HepG2 (cell line): ENCODE measurements around the gene MADD. TPM values are rescaled to one million over a fixed set of nuclear protein-coding genes. Genes with fewer than 3 reads are reported as not detected.

ENCODE experiments used
- ATAC-seq: fragments of 200-7000 bp; cut with Tn5 transposase; 3 replicates; pipeline ENCODE4 v1.9.1; 2020; ENCODE audit warnings: mild to moderate bottlenecking, moderate library complexity
- BruUV-seq: library from RNA; stranded (reverse); fragments of 400-500 nt; replicated peaks from 2 replicates; lab custom pipeline; 2021; lab: Mats Ljungman, UMichigan
- CTCF ChIA-PET: fragments of 300-600 bp; formaldehyde crosslinking; extraction: SDS; loops from one replicate; lab custom pipeline; 2021; ENCODE audit warnings: low total read pairs, inconsistent platforms, low intra/inter-chr PET ratio; lab: Yijun Ruan, JAX
- POLR2A ChIA-PET: fragments of 350-600 bp; sonication (Branson Sonifier 250); formaldehyde crosslinking; loops from one replicate; lab custom pipeline; 2020; ENCODE audit warnings: antibody characterized with exemption, inconsistent platforms; lab: Yijun Ruan, JAX
- DNase-seq: peaks from one replicate; pipeline ENCODE4 v3.0.0-alpha.2; 2015; ENCODE audit warnings: low spot score
- FAIRE-seq: peaks from 3 replicates; lab custom pipeline; 2011; peaks lifted over from hg19 to GRCh38; lab: Jason Lieb, UNC
- H2AFZ ChIP-seq: one replicate; pipeline ENCODE4 v1.6.1; 2011; ENCODE audit warnings: low read length, inconsistent platforms
- H3K27ac ChIP-seq: fragments of 300-600 bp; 3 replicates; pipeline ENCODE4 v1.8.0; 2011; ENCODE audit warnings: mixed run types, mild to moderate bottlenecking, mixed read lengths, low read length, inconsistent platforms; ENCODE audit not compliant: insufficient read depth; ENCODE audit errors: extremely low read length
- H3K27me3 ChIP-seq, 2 experiments: fragments of 200-600 bp in 1 of 2; 2 replicates in 1 of 2; 3 replicates in 1 of 2; pipeline versions ENCODE4 v1.6.0 to v1.8.0; 2011; ENCODE audit warnings: low read length in 2 of 2, mild to moderate bottlenecking in 2 of 2, moderate library complexity in 2 of 2, inconsistent platforms in 1 of 2; ENCODE audit not compliant: insufficient read depth in 2 of 2, control insufficient read depth in 1 of 2
- H3K36me3 ChIP-seq, 2 experiments: fragments of 200-600 bp in 1 of 2; replicated peaks in 1 of 2; 2 replicates in 1 of 2; 3 replicates in 1 of 2; pipeline versions ENCODE4 v1.5.1 to v1.8.0; 2011; ENCODE audit warnings: low read length in 2 of 2, inconsistent platforms in 1 of 2; ENCODE audit not compliant: insufficient read depth in 2 of 2, control insufficient read depth in 1 of 2
- H3K4me1 ChIP-seq: 2 replicates; pipeline ENCODE4 v1.5.1; 2012; ENCODE audit warnings: low read length, inconsistent platforms; ENCODE audit not compliant: insufficient read depth
- H3K4me2 ChIP-seq: 2 replicates; pipeline ENCODE4 v1.6.0; 2011; ENCODE audit warnings: low read depth, low read length, inconsistent platforms
- H3K4me3 ChIP-seq, 3 experiments: fragments of 200-600 bp in 1 of 3; sonication (generic), shearing (Covaris generic) in 1 of 3; replicated peaks in 1 of 3; 2 replicates each; pipeline ENCODE4 v1.5.1; 2011 to 2016; ENCODE audit warnings: low read length in 3 of 3, inconsistent platforms in 2 of 3, low read depth in 2 of 3, mild to moderate bottlenecking in 2 of 3, control low read depth in 1 of 3, mixed read lengths in 1 of 3; ENCODE audit not compliant: insufficient read depth in 1 of 3
- H3K79me2 ChIP-seq: one replicate; pipeline ENCODE4 v1.6.1; 2011; ENCODE audit warnings: low read length, inconsistent platforms; ENCODE audit not compliant: insufficient read depth
- H3K9ac ChIP-seq: 2 replicates; pipeline ENCODE4 v1.6.0; 2011; ENCODE audit warnings: mild to moderate bottlenecking, low read depth, low read length, inconsistent platforms; ENCODE audit not compliant: insufficient read depth
- H3K9me3 ChIP-seq: 2 replicates; pipeline ENCODE4 v1.5.1; 2012; ENCODE audit warnings: mild to moderate bottlenecking, low read length
- H4K20me1 ChIP-seq: 2 replicates; pipeline ENCODE4 v1.6.0; 2011; ENCODE audit warnings: inconsistent platforms, mild to moderate bottlenecking, low read length, moderate library complexity; ENCODE audit not compliant: insufficient read depth
- IRF2 ChIP-seq: IDR thresholded peaks from 2 replicates; pipeline ENCODE4 v1.6.1; 2018; ENCODE audit warnings: missing genetic modification reagents, missing compliant biosample characterization
- KDM2A ChIP-seq: sonication (generic); formaldehyde crosslinking; IDR thresholded peaks from 2 replicates; pipeline ENCODE4 v1.4.0; 2020; ENCODE audit warnings: low read depth, missing genetic modification reagents, borderline replicate concordance
- KLF9 ChIP-seq: IDR thresholded peaks from 2 replicates; pipeline ENCODE4 v1.6.1; 2016; ENCODE audit warnings: low read depth
- NR2F2 ChIP-seq: IDR thresholded peaks from 2 replicates; pipeline ENCODE4 v1.6.1; 2012; ENCODE audit warnings: low read depth, inconsistent platforms, borderline replicate concordance
- SRY ChIP-seq: sonication (generic); formaldehyde crosslinking; IDR thresholded peaks from 2 replicates; pipeline ENCODE4 v1.8.0; 2022; ENCODE audit warnings: mild to moderate bottlenecking, missing genetic modification reagents
- TRIM22 ChIP-seq: fragments of 450-650 bp; IDR thresholded peaks from 2 replicates; pipeline ENCODE4 v1.6.1; 2017
- ZFP91 ChIP-seq: sonication (generic); formaldehyde crosslinking; IDR thresholded peaks from 2 replicates; pipeline ENCODE4 v1.9.0; 2022; ENCODE audit warnings: missing genetic modification reagents, mild to moderate bottlenecking, borderline replicate concordance
- ZNF18 ChIP-seq: sonication (generic); formaldehyde crosslinking; IDR thresholded peaks from 2 replicates; pipeline ENCODE4 v1.8.0; 2022; ENCODE audit warnings: mild to moderate bottlenecking, missing genetic modification reagents; ENCODE audit not compliant: insufficient replicate concordance
- ZNF205 ChIP-seq: IDR thresholded peaks from 2 replicates; pipeline ENCODE4 v1.6.1; 2018; ENCODE audit warnings: missing biosample characterization, missing genetic modification reagents
- ZNF263 ChIP-seq: sonication (generic); formaldehyde crosslinking; IDR thresholded peaks from 2 replicates; pipeline ENCODE4 v1.4.0; 2020; ENCODE audit warnings: missing genetic modification reagents
- ZNF446 ChIP-seq: sonication (generic); formaldehyde crosslinking; IDR thresholded peaks from 2 replicates; pipeline ENCODE4 v1.5.0; 2020; ENCODE audit warnings: mild to moderate bottlenecking, missing genetic modification reagents
- WGBS: methylation state at CpG from one replicate; pipeline ENCODE4 v1.1.6; 2017; ENCODE audit warnings: low lambda C conversion rate; 5-methylcytosine and 5-hydroxymethylcytosine counted together
- in situ Hi-C: cut with HindIII; loops from 2 replicates; pipeline ENCODE4 v1.10.0; 2017; ENCODE audit warnings: low pct_unique_long_range_greater_than_20kb; ENCODE audit not compliant: extremely low pct_ligation_motif_present
- intact Hi-C: fragments of 100-400 bp; cut with micrococcal nuclease; formaldehyde crosslinking; loops from one replicate; pipeline ENCODE4 v1.10.0; 2022; ENCODE audit not compliant: unreplicated experiment
- polyA plus RNA-seq, 8 experiments: library from polyadenylated mRNA; depleted of rRNA in 3 of 8; stranded (reverse) in 7 of 8; unstranded in 1 of 8; fragments of >200 nt; fragmentation: Illumina TruSeq in 4 of 8; extraction: Trizol in 4 of 8; gene quantifications; 2 replicates each; pipeline versions ENCODE4 v1.2.1 to v1.2.3, GENCODE V29; 2011 to 2016; ENCODE audit warnings: low read depth in 4 of 8, missing spikeins in 1 of 8, mixed read lengths in 1 of 8; ENCODE audit not compliant: insufficient read depth in 1 of 8
- total RNA-seq, 5 experiments: library from RNA; depleted of rRNA; stranded (reverse); fragments of >200 nt; fragmentation: Illumina TruSeq; extraction: Trizol; gene quantifications; 2 replicates each; pipeline ENCODE4 v1.2.3, GENCODE V29; 2016; ENCODE audit warnings: low read depth in 1 of 5
- TF ChIP-seq, protein P1 (sequence below): sonication (generic); formaldehyde crosslinking; IDR thresholded peaks from 2 replicates; pipeline ENCODE4 v1.4.0; 2020; ENCODE audit warnings: missing genetic modification reagents, mild to moderate bottlenecking, borderline replicate concordance
- TF ChIP-seq, protein P2 (sequence below): sonication (generic); formaldehyde crosslinking; IDR thresholded peaks from 2 replicates; pipeline ENCODE4 v1.4.0; 2020; ENCODE audit warnings: missing genetic modification reagents; ENCODE audit errors: not compliant biosample characterization

MADD gene
- total and polyA plus RNA-seq, 2 of the 13 experiments (the other 11 are each of a cell fraction or from before 2014, with no cell fraction given): 18.0 to 29.2 TPM

DNA sequence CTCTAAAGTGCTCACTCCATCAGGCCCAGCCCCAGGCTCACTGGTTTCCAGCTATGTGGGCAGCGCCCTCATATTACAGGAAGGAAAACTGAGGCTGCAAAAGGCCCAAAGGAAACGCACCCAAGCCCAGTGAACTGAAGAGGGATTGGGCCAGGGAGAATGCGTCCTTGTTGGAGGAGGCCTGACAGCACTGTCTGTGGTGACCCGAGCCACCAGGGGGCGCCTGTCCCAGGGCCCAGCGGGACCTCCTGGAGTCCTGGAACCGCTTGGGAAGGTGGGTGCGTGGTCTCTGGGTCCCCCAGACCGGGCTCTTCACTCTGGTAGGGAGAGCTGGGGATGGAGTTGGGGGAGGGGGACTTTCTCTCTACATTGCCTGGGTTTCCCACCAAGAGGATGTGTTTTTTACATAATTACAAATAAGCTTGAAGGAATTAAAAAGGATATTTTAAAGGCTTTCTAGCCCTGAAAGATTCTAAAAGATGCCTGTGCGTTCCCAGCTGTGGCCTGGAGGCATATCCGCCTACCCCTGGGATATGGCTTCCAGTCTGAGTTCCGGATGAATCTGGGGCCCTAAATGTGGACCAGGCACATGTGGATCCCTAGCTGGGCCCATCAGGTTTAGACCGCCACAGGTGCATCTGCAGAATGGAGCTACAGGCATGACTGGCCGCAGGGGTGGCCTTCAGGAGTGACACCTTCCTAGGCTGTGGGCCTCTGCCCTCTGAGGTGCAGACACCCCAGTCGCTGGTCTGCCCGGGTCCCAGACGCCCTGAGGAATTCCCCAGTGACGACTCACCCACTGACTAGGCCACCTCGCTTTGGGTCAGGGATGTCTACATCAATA is 104.2 kb downstream of the MADD start:
- CTCF ChIA-PET: interaction anchor here (1.1 to 3.0 kb wide), 3 partner anchors 24 to 80 kb away, joined by 3 to 35 read pairs (median 9); partner anchors contain the start of gene SLC39A13
- intact Hi-C loops (loop anchor here (1.0 to 5.0 kb wide), 3 partner anchors 34 to 478 kb away; partner anchors contain the start of gene SLC39A13), in situ Hi-C loops (loop anchor here (5.0 to 10.0 kb wide), 2 partner anchors 33 to 81 kb away; partner anchors contain the start of gene SLC39A13)
- FAIRE-seq (peak; percentile 83), ATAC-seq (peak; percentile 93), DNase-seq (peak; percentile 60)
- Histone ChIP-seq H3K27me3 (peaks cover 2% of the 10 kb centered on the region in 2 experiments; a peak in 1 of 5 replicates), H3K36me3 (no peaks in the 10 kb centered on the region), H3K9ac (no peak overlapping the region), H3K4me3 (no peak overlapping the region), H3K4me1 (peaks cover 12% of the 10 kb centered on the region; the same call in 1 of the 2 replicates), H3K27ac (no peak overlapping the region), H4K20me1 (no peaks in the 10 kb centered on the region), H3K4me2 (peak overlapping the region; percentile 21; the same call in 1 of the 2 replicates), H2AFZ (no peak overlapping the region), H3K9me3 (no peaks in the 10 kb centered on the region), H3K79me2 (no peaks in the 10 kb centered on the region)
- WGBS: 3% methylated on average over 6 of the region's 19 CpGs
- BruUV-seq: no TSS peak
- POLR2A ChIA-PET: interaction anchor here (1.2 kb wide), 1 partner anchor 19 kb away, joined by 3 read pairs; no protein-coding TSS in a partner anchor
- TF ChIP-seq, protein P1, sequence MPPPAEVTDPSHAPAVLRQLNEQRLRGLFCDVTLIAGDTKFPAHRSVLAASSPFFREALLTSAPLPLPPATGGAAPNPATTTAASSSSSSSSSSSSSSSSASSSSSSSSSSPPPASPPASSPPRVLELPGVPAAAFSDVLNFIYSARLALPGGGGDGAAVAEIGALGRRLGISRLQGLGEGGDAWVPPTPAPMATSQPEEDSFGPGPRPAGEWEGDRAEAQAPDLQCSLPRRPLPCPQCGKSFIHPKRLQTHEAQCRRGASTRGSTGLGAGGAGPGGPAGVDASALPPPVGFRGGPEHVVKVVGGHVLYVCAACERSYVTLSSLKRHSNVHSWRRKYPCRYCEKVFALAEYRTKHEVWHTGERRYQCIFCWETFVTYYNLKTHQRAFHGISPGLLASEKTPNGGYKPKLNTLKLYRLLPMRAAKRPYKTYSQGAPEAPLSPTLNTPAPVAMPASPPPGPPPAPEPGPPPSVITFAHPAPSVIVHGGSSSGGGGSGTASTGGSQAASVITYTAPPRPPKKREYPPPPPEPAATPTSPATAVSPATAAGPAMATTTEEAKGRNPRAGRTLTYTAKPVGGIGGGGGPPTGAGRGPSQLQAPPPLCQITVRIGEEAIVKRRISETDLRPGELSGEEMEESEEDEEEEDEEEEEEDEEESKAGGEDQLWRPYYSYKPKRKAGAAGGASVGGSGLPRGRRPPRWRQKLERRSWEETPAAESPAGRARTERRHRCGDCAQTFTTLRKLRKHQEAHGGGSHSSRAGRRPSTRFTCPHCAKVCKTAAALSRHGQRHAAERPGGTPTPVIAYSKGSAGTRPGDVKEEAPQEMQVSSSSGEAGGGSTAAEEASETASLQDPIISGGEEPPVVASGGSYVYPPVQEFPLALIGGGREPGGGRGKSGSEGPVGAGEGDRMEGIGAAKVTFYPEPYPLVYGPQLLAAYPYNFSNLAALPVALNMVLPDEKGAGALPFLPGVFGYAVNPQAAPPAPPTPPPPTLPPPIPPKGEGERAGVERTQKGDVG (CRISPR knock-in tag): no peak
- TF ChIP-seq, protein P2, sequence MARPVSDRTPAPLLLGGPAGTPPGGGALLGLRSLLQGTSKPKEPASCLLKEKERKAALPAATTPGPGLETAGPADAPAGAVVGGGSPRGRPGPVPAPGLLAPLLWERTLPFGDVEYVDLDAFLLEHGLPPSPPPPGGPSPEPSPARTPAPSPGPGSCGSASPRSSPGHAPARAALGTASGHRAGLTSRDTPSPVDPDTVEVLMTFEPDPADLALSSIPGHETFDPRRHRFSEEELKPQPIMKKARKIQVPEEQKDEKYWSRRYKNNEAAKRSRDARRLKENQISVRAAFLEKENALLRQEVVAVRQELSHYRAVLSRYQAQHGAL (CRISPR knock-in tag): no peak
- peak; percentile 69; the same call in 1 of the 2 replicates for TF ChIP-seq KDM2A (CRISPR knock-in tag)
- no peak; the same call in 1 of the 2 replicates for TF ChIP-seq NR2F2
- no peak for TF ChIP-seq ZNF205 (CRISPR knock-in tag)
- TF ChIP-seq SRY (CRISPR knock-in tag): no peak
- 0 out of 2 replicates have a peak, but pooled peaks have one; percentile 26 for TF ChIP-seq ZFP91 (CRISPR knock-in tag)
- TF ChIP-seq ZNF446 (CRISPR knock-in tag): no peak
- peak; percentile 36; the same call in 1 of the 2 replicates for TF ChIP-seq IRF2 (CRISPR knock-in tag)
- TF ChIP-seq KLF9 (CRISPR knock-in tag): no peak
- no peak for TF ChIP-seq TRIM22
- TF ChIP-seq ZNF263 (CRISPR knock-in tag): peak; percentile 93
- no peak for TF ChIP-seq ZNF18 (CRISPR knock-in tag)
